Dedifferentiated amniotic fluid mesenchymal stem cell (primary cell): ENCODE data around the gene RIPPLY2.
"Not testable (repeated sequence)": the region's sequence is repeated elsewhere in the genome, so short reads cannot be mapped to it uniquely, and the experiment has no call there.

Experiments used
- DNase-seq: peaks from one replicate; pipeline ENCODE4 v3.0.0-alpha.2; 2016; ENCODE audit errors: extremely low spot score

Gene RIPPLY2

GRCh38 chr6:83860359-83860755, 7.2 kb downstream of the RIPPLY2 start:
- DNase-seq = no peak

GRCh38 chr6:83860782-83861495, 7.8 kb downstream of the RIPPLY2 start:
- no peak for DNase-seq

- DNase-seq = no peak
Observed at GRCh38 chr6:83862776-83863471, 9.8 kb downstream of the RIPPLY2 start.

- no peak for DNase-seq
Observed at GRCh38 chr6:83867043-83867442, 13.9 kb downstream of the RIPPLY2 start.

GRCh38 chr6:83867527-83868161, 14.5 kb downstream of the RIPPLY2 start:
- DNase-seq = peak; percentile 79

- peak; percentile 29 for DNase-seq
Observed at GRCh38 chr6:83868639-83869038, 15.5 kb downstream of the RIPPLY2 start.

GRCh38 chr6:83870649-83871048, 17.5 kb downstream of the RIPPLY2 start:
- no peak for DNase-seq

- no peak for DNase-seq
Observed at GRCh38 chr6:83872386-83873118, 19.4 kb downstream of the RIPPLY2 start.

GRCh38 chr6:83873869-83874268, 20.7 kb downstream of the RIPPLY2 start:
- no peak for DNase-seq

GRCh38 chr6:83875843-83876242, 22.7 kb downstream of the RIPPLY2 start:
- no peak for DNase-seq

GRCh38 chr6:83878902-83879644, 25.9 kb downstream of the RIPPLY2 start:
- no peak for DNase-seq

GRCh38 chr6:83879746-83880145, 26.6 kb downstream of the RIPPLY2 start:
- no peak for DNase-seq

- no peak for DNase-seq
Observed at GRCh38 chr6:83883240-83883639, 30.1 kb downstream of the RIPPLY2 start.

GRCh38 chr6:83884523-83884922, 31.4 kb downstream of the RIPPLY2 start:
- DNase-seq = peak; percentile 29

- no peak for DNase-seq
Observed at GRCh38 chr6:83885984-83886383, 32.8 kb downstream of the RIPPLY2 start.

- DNase-seq = no peak
Observed at GRCh38 chr6:83889621-83890020, 36.5 kb downstream of the RIPPLY2 start.

- no peak for DNase-seq
Observed at GRCh38 chr6:83890520-83890919, 37.4 kb downstream of the RIPPLY2 start.

- no peak for DNase-seq
Observed at GRCh38 chr6:83891586-83891985, 38.4 kb downstream of the RIPPLY2 start.

GRCh38 chr6:83893024-83893423, 39.9 kb downstream of the RIPPLY2 start:
- DNase-seq = no peak

- DNase-seq = not testable (repeated sequence)
Observed at GRCh38 chr6:83897094-83897493, 43.9 kb downstream of the RIPPLY2 start.

GRCh38 chr6:83901624-83902023, 48.5 kb downstream of the RIPPLY2 start:
- no peak for DNase-seq

GRCh38 chr6:83904395-83904794, 51.2 kb downstream of the RIPPLY2 start:
- no peak for DNase-seq
